GM23248 (cell line): ENCODE results near the gene CADM4. TPM values are rescaled to one million over a fixed set of nuclear protein-coding genes. Genes with fewer than 3 reads are reported as not detected.
A peak's percentile ranks its signal among the peaks of the same experiment; 100 is the strongest.

Source experiments
- DNase-seq: peaks from one replicate; pipeline ENCODE4 v3.0.0-alpha.2; 2015
- H2AFZ ChIP-seq: fragments of 200-600 bp; sonication (generic); 2 replicates; pipeline ENCODE4 v1.6.1; 2016; ENCODE audit warnings: antibody characterized with exemption
- H3F3A ChIP-seq: fragments of 200-600 bp; sonication (generic); 2 replicates; pipeline ENCODE4 v1.6.1; 2016; ENCODE audit warnings: mild to moderate bottlenecking, antibody characterized with exemption, mixed run types; ENCODE audit not compliant: insufficient read depth
- H3K27ac ChIP-seq: fragments of 200-600 bp; sonication (generic); 2 replicates; pipeline ENCODE4 v1.5.1; 2016; ENCODE audit warnings: mild to moderate bottlenecking
- H3K27me3 ChIP-seq: fragments of 200-600 bp; sonication (generic); replicated peaks from 2 replicates; pipeline ENCODE4 v1.6.1; 2016; ENCODE audit warnings: mild to moderate bottlenecking; ENCODE audit not compliant: insufficient read depth
- H3K36me3 ChIP-seq: fragments of 200-600 bp; sonication (generic); 2 replicates; pipeline ENCODE4 v1.6.1; 2016; ENCODE audit warnings: low read depth, mild to moderate bottlenecking
- H3K4me1 ChIP-seq: fragments of 200-600 bp; sonication (generic); 2 replicates; pipeline ENCODE4 v1.6.1; 2016; ENCODE audit warnings: mild to moderate bottlenecking; ENCODE audit not compliant: insufficient read depth
- H3K4me2 ChIP-seq: fragments of 200-600 bp; sonication (generic); one replicate; pipeline ENCODE4 v1.6.1; 2016; ENCODE audit warnings: mild to moderate bottlenecking; ENCODE audit not compliant: unreplicated experiment
- H3K4me3 ChIP-seq: fragments of 200-600 bp; sonication (generic); 2 replicates; pipeline ENCODE4 v1.5.1; 2016; ENCODE audit warnings: mild to moderate bottlenecking
- H3K79me2 ChIP-seq: fragments of 200-600 bp; sonication (generic); 2 replicates; pipeline ENCODE4 v1.6.1; 2016; ENCODE audit warnings: mild to moderate bottlenecking; ENCODE audit not compliant: insufficient read depth
- H3K9ac ChIP-seq: fragments of 200-600 bp; sonication (generic); 2 replicates; pipeline ENCODE4 v1.6.1; 2016; ENCODE audit warnings: mild to moderate bottlenecking
- H3K9me2 ChIP-seq: fragments of 200-600 bp; sonication (generic); 2 replicates; pipeline ENCODE4 v1.6.1; 2016; ENCODE audit warnings: mixed run types, mild to moderate bottlenecking, moderate library complexity; ENCODE audit not compliant: insufficient read depth
- H3K9me3 ChIP-seq: fragments of 200-600 bp; sonication (generic); one replicate; pipeline ENCODE4 v1.6.1; 2017; ENCODE audit warnings: low read depth
- H4K20me1 ChIP-seq: fragments of 200-600 bp; sonication (generic); 2 replicates; pipeline ENCODE4 v1.6.0; 2016; ENCODE audit not compliant: insufficient read depth
- EZH2 ChIP-seq: fragments of 200-600 bp; sonication (generic); IDR thresholded peaks from 2 replicates; pipeline ENCODE4 v1.6.1; 2018; ENCODE audit warnings: antibody characterized with exemption, mild to moderate bottlenecking; ENCODE audit not compliant: insufficient read depth, poor library complexity, severe bottlenecking
- EZH2phosphoT487 ChIP-seq: fragments of 200-600 bp; sonication (generic); IDR thresholded peaks from 2 replicates; pipeline ENCODE4 v1.6.1; 2018; ENCODE audit warnings: antibody characterized with exemption, moderate library complexity, mild to moderate bottlenecking, low read depth; ENCODE audit not compliant: insufficient read depth
- WGBS, 2 experiments: methylation state at CpG; one replicate each; pipeline ENCODE4 v1.1.6; 2015 to 2017; ENCODE audit warnings: low lambda C conversion rate in 2 of 2, low coverage in 1 of 2; ENCODE audit errors: missing lambda C conversion rate in 2 of 2; 5-methylcytosine and 5-hydroxymethylcytosine counted together
- in situ Hi-C: fragments of 300-500 bp; cut with MboI; formaldehyde crosslinking; loops from 2 replicates; pipeline ENCODE4 v1.15.0; 2020
- polyA plus RNA-seq: library from polyadenylated mRNA; unstranded; fragments of >200 nt; fragmentation: Nextera tagmentation; extraction: Ambion mirVana; gene quantifications from 2 replicates; pipeline ENCODE4 v1.2.1, GENCODE V29; 2016
- total RNA-seq: library from RNA; depleted of rRNA; stranded (reverse); fragments of >200 nt; shearing (Covaris generic); gene quantifications from 2 replicates; pipeline ENCODE4 v1.2.3, GENCODE V29; 2014

CADM4 gene
- total and polyA plus RNA-seq, 2 experiments from 2014 or later = 0.14 to 1.7 TPM

DNA sequence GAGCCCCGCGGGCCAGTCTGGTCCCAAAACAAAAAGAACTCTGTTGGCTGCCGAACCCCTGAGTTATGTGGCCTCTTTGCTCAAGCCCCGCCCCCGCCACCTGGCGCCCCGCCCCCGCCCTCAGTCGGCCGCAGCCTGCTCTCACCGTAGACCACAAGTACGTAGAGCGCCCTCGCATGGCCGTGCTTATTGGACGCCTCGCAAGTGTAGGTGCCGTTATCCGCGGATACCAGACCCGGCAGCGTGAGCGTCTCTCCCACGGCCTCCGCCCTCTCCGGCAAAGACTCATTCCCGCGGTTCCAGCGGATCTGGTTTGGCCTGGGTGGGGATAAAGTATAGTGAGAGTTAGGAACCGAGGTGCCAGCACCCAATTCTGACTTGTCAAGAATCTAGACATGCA, 14.7 kb downstream of the CADM4 start:
- Histone ChIP-seq H3K4me2 (no peak overlapping the region), H3K9me2 (no peaks in the 10 kb centered on the region), H4K20me1 (no peaks in the 10 kb centered on the region), H2AFZ (no peak overlapping the region), H3K36me3 (no peaks in the 10 kb centered on the region), H3K79me2 (peaks cover 10% of the 10 kb centered on the region; the same call in 1 of the 2 replicates), H3K4me1 (peaks cover 4% of the 10 kb centered on the region; the same call in 1 of the 2 replicates), H3K9ac (no peak overlapping the region), H3K27me3 (0 out of 2 replicates have a peak, but pooled peaks cover 4% of the 10 kb centered on the region), H3K27ac (no peak overlapping the region), H3K4me3 (no peak overlapping the region), H3K9me3 (no peaks in the 10 kb centered on the region), H3F3A (peaks cover 4% of the 10 kb centered on the region; the same call in 1 of the 2 replicates)
- in situ Hi-C loops = no loop called here
- DNase-seq = peak; percentile 70
- TF ChIP-seq EZH2phosphoT487 (no peak), EZH2 (no peak)
- 16% methylated on average over 26 to 30 of the region's 30 CpGs for WGBS, 2 experiments

DNA sequence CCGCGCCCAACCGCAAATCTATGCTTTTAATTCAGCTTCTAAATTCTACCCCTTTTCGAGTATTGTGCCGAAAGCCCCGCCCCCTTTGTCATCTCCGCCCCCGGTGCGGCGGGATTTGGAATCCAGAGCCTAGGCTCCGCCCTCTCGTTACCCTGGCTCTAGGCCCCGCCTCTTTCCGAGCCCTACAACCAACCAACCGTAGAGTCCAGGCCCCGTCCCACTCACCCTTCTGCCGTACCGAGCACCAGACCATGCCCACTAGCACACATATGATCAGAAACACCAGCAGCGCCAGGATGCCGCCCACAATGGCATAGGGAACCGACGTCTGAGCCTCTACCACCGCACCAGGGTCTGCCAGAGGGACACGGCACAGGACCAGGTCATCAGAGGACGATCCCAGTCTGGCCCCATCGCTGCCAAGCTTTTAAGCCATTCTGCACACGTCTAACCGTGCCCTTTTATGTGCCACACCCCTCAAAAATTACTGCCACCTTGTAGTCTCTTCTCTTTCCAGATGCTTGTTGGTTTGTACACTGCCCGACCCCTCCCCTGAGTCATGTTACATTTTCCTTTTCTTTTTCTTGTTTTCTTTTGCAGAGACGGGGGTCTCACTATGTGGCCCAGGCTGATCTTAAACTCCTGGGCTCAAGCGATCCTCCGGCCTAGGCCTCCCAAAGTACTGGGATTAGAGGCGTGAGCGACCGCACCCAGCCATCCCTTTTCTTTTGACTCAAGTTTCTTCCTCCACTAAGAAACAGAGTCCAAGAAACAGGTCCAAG, 15.6 kb downstream of the CADM4 start:
- H3K27me3 ChIP-seq = 0 out of 2 replicates have a peak, but pooled peaks cover 4% of the 10 kb centered on the region
- H3K9me3 ChIP-seq = no peaks in the 10 kb centered on the region
- TF ChIP-seq EZH2phosphoT487 = no peak
- no peak for TF ChIP-seq EZH2
- 73 to 76% methylated on average over 25 to 35 of the region's 35 CpGs for WGBS, 2 experiments
- peaks cover 13% of the 10 kb centered on the region; the same call in 1 of the 2 replicates for H3K79me2 ChIP-seq
- H4K20me1 ChIP-seq = no peaks in the 10 kb centered on the region
- no peak overlapping the region for H2AFZ ChIP-seq
- H3K4me3 ChIP-seq = no peak overlapping the region
- peaks cover 4% of the 10 kb centered on the region; the same call in 1 of the 2 replicates for H3K4me1 ChIP-seq
- H3K9me2 ChIP-seq = no peaks in the 10 kb centered on the region
- no peaks in the 10 kb centered on the region for H3K36me3 ChIP-seq
- H3K9ac ChIP-seq = no peak overlapping the region
- no peak overlapping the region for H3K27ac ChIP-seq
- no peak for DNase-seq
- no peak overlapping the region for H3K4me2 ChIP-seq
- H3F3A ChIP-seq = peaks cover 4% of the 10 kb centered on the region; the same call in 1 of the 2 replicates
- in situ Hi-C loops = no loop called here

DNA sequence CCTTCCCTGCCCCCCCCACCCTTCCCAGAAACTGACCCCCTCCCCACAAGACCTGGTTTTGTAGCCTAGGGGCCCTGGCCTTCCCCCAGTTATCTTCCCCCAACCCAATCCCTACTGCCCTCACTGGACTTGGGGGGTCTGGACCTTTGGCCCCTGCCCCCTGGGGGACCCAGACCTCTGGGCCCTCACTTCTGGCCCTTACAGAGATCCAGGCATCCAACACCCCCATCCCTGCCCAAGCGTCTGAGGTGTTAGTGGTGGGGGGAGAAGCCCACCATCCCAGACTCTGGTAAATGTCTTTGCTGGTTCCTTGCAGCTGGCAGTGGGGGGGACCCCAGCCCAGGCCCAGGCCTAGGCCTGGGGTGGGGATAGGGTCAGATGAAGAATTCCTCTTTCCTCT, 16.7 kb downstream of the CADM4 start:
- no peak overlapping the region for H3K4me3 ChIP-seq
- H3K9me2 ChIP-seq = no peaks in the 10 kb centered on the region
- no peaks in the 10 kb centered on the region for H4K20me1 ChIP-seq
- H3K79me2 ChIP-seq = peaks cover 24% of the 10 kb centered on the region
- 0 out of 2 replicates have a peak, but pooled peaks cover 4% of the 10 kb centered on the region for H3K27me3 ChIP-seq
- no peaks in the 10 kb centered on the region for H3K36me3 ChIP-seq
- DNase-seq = no peak
- H3K4me1 ChIP-seq = peaks cover 12% of the 10 kb centered on the region
- WGBS, 2 experiments = 100% methylated on average over 1 of the region's 1 CpG
- no peak overlapping the region for H3K27ac ChIP-seq
- no peak overlapping the region for H3K4me2 ChIP-seq
- no peaks in the 10 kb centered on the region for H3K9me3 ChIP-seq
- in situ Hi-C loops = no loop called here
- TF ChIP-seq EZH2phosphoT487 = no peak
- no peak for TF ChIP-seq EZH2
- H2AFZ ChIP-seq = no peak overlapping the region
- no peak overlapping the region for H3K9ac ChIP-seq
- H3F3A ChIP-seq = peaks cover 4% of the 10 kb centered on the region; the same call in 1 of the 2 replicates

DNA sequence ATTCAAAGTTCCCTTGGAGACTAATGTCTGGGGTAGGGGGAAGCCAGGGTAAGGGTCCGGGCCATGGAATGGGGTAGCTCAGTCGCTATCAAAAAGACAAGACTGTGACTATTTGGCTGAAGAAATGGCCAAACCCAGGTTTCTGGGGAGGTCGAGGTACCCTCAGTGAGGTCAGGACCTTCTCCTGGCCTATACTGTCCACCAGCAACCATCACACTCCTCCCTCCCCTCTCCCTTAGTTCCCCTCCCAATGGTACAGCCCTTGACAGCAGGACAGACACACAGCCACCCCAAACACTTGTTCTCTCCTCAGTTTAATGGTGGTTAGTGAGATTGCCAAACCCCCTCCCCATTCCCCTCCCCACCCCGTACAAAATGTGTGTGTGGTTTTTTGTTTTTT, 17.6 kb downstream of the CADM4 start:
- Histone ChIP-seq H2AFZ (no peak overlapping the region), H3K9me3 (no peaks in the 10 kb centered on the region), H3K36me3 (no peaks in the 10 kb centered on the region), H3K4me2 (no peak overlapping the region), H3K4me3 (no peak overlapping the region), H3K27me3 (0 out of 2 replicates have a peak, but pooled peaks cover 4% of the 10 kb centered on the region), H3K79me2 (peaks cover 33% of the 10 kb centered on the region), H4K20me1 (no peaks in the 10 kb centered on the region), H3K9me2 (no peaks in the 10 kb centered on the region), H3F3A (peaks cover 4% of the 10 kb centered on the region; the same call in 1 of the 2 replicates), H3K27ac (no peak overlapping the region), H3K4me1 (peaks cover 12% of the 10 kb centered on the region), H3K9ac (no peak overlapping the region)
- no peak for DNase-seq
- in situ Hi-C loops = no loop called here
- no peak for TF ChIP-seq EZH2
- no peak for TF ChIP-seq EZH2phosphoT487
- WGBS, 2 experiments = 69 to 76% methylated on average over 4 of the region's 4 CpGs
